Bronchial epithelial cell (primary cell): Measurements from ENCODE around the gene CACNG5. TPM values are rescaled to one million over a fixed set of nuclear protein-coding genes. Genes with fewer than 3 reads are reported as not detected.
"Not testable (repeated sequence)": the region's sequence is repeated elsewhere in the genome, so short reads cannot be mapped to it uniquely, and the experiment has no call there.

Experiments
- DNase-seq: peaks from one replicate; pipeline ENCODE4 v3.0.0-alpha.2; 2010; ENCODE audit warnings: low read depth
- FAIRE-seq: peaks from 2 replicates; lab custom pipeline; 2011; peaks lifted over from hg19 to GRCh38; lab: Jason Lieb, UNC
- H3K27me3 ChIP-seq: 2 replicates; pipeline ENCODE4 v1.5.1; 2011; ENCODE audit warnings: low read length; ENCODE audit not compliant: control insufficient read depth, insufficient read depth
- H3K36me3 ChIP-seq: 2 replicates; pipeline ENCODE4 v1.5.1; 2011; ENCODE audit warnings: low read length; ENCODE audit not compliant: control insufficient read depth, insufficient read depth
- H3K4me3 ChIP-seq: 2 replicates; pipeline ENCODE4 v1.5.1; 2011; ENCODE audit warnings: mild to moderate bottlenecking, low read depth, low read length, control low read depth
- total RNA-seq: library from RNA; depleted of rRNA; stranded (reverse); fragments of >200 nt; gene quantifications from 2 replicates; pipeline ENCODE4 v1.2.1, GENCODE V29; 2014
- TF ChIP-seq, protein P1 (sequence below): IDR thresholded peaks from 2 replicates; pipeline ENCODE4 v1.5.1; 2011; ENCODE audit warnings: mild to moderate bottlenecking, moderate library complexity, low read length, control low read depth, inconsistent platforms; ENCODE audit not compliant: insufficient read depth, severe bottlenecking

Gene CACNG5
- total RNA-seq, 1 donor from 2014 or later = not detected

DNA sequence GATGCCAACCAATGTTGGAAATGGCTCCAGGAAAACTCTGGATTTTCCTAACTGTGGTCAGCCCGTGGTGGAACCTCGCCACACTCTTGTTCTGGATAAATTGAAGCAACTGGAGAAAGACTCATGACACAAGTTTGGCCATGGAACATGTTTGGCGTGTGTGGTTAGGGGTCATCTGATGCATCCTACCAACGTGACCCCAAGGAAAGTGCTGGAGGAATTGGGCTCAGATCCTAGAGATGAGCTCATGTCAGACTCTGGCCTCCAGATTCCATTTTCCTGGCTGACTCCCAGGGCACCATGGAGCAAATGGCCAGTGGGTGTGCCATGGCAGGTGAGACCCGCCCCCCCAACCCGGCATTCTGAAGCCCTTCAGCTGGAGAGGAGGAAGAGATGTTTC lies 58.5 kb downstream of the CACNG5 start:
- Histone ChIP-seq H3K27me3 (peaks cover 6% of the 10 kb centered on the region), H3K36me3 (no peaks in the 10 kb centered on the region), H3K4me3 (no peak overlapping the region)
- no peak for FAIRE-seq
- TF ChIP-seq, protein P1, sequence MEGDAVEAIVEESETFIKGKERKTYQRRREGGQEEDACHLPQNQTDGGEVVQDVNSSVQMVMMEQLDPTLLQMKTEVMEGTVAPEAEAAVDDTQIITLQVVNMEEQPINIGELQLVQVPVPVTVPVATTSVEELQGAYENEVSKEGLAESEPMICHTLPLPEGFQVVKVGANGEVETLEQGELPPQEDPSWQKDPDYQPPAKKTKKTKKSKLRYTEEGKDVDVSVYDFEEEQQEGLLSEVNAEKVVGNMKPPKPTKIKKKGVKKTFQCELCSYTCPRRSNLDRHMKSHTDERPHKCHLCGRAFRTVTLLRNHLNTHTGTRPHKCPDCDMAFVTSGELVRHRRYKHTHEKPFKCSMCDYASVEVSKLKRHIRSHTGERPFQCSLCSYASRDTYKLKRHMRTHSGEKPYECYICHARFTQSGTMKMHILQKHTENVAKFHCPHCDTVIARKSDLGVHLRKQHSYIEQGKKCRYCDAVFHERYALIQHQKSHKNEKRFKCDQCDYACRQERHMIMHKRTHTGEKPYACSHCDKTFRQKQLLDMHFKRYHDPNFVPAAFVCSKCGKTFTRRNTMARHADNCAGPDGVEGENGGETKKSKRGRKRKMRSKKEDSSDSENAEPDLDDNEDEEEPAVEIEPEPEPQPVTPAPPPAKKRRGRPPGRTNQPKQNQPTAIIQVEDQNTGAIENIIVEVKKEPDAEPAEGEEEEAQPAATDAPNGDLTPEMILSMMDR = no peak
- no peak for DNase-seq

DNA sequence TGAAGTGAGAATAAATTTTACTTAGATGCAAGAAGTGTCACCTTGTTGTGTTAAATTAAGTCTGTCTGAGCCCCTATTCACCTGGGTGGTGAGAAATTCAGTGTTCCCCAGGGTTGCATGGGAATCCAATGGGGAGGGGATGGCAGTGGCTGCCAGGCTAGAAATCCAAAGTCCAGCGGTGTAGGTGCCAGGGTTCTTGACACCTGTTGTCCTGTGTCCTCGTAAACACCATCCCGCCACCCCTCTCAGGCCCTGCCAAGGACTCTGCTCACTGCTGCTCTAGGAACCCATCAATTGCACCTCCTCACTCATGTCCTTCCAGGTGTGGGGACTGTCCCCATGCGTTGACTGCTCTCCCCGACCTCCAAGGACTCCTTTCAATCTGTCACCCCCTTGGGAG lies 58.9 kb downstream of the CACNG5 start:
- no peak for FAIRE-seq
- H3K36me3 ChIP-seq = no peaks in the 10 kb centered on the region
- no peak overlapping the region for H3K4me3 ChIP-seq
- peaks cover 6% of the 10 kb centered on the region for H3K27me3 ChIP-seq
- DNase-seq = no peak
- TF ChIP-seq, protein P1 = no peak

DNA sequence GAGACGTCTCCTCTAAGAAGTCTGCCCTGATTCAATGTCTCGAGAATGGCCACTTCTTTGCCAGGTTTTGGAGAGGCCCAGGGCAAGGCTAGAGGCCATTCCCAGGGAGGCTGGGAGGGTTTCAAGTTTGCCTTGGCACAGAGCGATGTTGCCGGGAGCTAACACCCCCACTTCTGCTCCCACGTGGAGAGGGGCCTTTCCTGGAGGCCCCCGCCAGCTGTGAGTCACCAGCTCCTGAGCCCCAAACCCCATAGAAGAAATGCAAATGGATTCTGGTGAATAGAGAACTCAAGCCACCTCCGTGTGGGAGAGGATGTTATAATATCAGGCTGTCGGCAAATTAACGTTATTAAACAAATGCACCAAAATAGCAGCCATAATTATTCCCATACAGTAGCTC lies 62.2 kb downstream of the CACNG5 start:
- DNase-seq (no peak), FAIRE-seq (no peak)
- TF ChIP-seq, protein P1 = no peak

DNA sequence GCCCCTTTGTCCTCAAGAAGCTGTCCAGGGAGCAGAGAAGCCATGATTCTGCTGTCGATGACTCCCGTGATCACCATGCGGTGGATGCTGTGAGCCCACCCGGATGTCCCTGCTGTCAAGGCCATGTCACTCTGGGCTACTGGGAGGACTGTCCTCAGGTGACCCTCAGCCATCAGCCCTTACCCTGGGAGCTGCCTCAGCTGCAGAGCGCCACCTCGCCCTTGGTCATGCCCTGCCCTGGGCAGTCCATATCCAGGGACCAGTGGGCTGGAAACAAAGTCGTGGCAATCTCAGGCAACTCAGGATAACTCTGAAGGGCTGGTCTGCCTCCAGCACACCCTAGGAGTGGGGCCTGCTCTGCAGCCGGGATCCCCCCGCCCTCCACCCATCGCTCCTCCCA lies 63.6 kb downstream of the CACNG5 start:
- no peak for FAIRE-seq
- TF ChIP-seq, protein P1 = no peak
- peaks cover 2% of the 10 kb centered on the region for H3K27me3 ChIP-seq
- no peak overlapping the region for H3K4me3 ChIP-seq
- DNase-seq = no peak
- H3K36me3 ChIP-seq = no peaks in the 10 kb centered on the region

More for the DNA sequence above, 62.2 kb downstream of the CACNG5 start:
- Histone ChIP-seq H3K27me3 (peaks cover 6% of the 10 kb centered on the region), H3K36me3 (no peaks in the 10 kb centered on the region), H3K4me3 (no peak overlapping the region)

DNA sequence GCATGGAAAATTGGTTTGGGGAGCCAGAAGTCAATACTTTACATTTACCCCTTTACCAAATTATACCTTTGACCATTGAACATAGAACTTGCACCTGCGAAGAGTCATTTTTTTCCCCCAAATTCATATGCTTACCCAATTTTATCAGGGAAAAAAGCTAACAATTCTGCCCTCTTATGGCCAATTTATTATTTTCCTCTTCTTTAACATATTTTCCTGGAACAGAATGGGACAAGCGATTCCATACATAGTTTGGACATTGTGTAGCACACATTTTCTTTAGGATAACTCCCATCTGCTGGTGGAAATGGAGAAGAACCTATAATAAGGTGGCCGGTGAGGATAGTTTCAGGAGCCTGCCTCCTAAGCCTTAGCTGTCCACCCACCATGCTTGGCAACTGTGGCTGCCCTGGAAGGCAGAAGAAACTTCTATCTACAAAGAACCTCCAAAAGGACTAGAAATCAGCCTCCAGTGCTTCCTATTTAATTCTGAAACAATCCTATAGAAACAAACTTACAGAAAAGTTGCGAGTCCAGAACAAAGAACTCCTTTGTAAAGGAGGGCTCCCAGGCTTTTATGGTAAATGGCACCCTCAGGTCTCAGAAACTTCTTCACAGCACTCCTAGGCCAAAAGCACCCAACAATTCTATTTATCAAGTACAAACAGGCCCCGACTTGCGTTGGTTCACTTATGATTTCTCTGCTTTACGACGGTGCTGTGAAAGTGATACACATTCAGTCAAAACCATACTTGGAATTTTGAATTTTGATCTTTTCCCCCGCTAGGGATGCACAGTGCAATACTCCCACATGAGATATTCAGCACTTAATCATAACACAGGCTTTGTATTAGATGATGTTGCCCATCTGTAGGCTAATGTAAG lies 65.5 kb downstream of the CACNG5 start:
- TF ChIP-seq, protein P1 = no peak
- FAIRE-seq = no peak
- Histone ChIP-seq H3K4me3 (no peak overlapping the region), H3K27me3 (no peaks in the 10 kb centered on the region), H3K36me3 (no peaks in the 10 kb centered on the region)
- DNase-seq = peak; percentile 58

DNA sequence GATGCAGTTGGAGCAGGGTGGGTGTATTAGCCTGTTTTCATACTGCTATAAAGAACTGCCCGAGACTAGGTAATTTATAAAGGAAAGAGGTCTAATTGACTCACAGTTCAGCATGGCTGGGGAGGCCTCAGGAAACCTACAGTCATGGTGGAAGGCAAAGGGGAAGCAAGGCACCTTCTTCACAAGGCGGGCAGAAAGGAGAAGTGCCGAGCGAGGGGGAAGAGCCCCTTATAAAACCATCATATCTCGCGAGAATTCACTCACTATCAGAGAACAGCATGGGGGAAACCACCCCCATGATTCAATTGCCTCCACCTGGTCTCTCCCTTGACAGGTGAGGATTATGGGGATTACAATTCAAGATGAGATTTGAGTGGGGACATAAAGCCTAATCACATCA lies 68.4 kb downstream of the CACNG5 start:
- not testable (repeated sequence) for H3K4me3 ChIP-seq, FAIRE-seq, H3K36me3 ChIP-seq

More for the DNA sequence above, 68.4 kb downstream of the CACNG5 start:
- DNase-seq, H3K27me3 ChIP-seq: not testable (repeated sequence)
